Measurements from ENCODE around the gene PPARG. TPM values are rescaled to one million over a fixed set of nuclear protein-coding genes. Genes with fewer than 3 reads are reported as not detected.
A peak's percentile ranks its signal among the peaks of the same experiment; 100 is the strongest.
"Not testable (repeated sequence)": the region's sequence is repeated elsewhere in the genome, so short reads cannot be mapped to it uniquely, and the experiment has no call there.

Gene PPARG
- total RNA-seq, 1 donor: 4.7 TPM

DNA sequence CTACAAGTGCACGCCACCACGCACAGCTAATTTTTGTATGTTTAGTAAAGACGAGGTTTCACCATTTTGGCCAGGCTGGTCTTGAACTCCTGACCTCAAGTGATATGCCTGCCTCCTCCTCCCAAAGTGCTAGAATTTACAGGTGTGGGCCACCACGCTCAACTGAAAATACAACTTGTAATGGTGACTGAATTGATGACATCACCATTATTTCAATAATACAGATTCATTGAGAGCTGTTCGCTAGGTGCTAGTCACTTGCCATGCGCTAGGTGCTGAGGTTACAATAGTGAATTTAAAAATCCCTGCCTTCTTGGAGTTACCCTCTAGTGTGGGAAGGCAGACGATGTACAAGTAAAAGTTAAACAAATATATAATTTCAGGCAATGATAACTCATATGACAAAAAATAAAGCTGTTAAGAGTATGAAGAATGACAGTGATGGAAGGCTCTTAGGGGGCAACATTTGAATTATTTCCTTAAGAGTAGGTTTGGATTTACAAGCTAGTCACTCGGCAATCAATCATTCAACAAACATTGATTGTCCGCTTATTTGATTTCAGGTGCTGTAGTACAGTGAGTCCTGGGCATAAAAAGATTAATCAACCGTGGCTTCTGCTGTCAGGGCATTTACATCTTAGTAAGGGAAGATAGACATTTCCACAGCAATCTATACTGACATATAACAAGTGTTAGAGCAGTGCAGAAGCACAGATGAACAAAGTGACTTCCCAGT is 9.1 kb upstream of the PPARG start:
- no peak overlapping the region for H3K4me3 ChIP-seq (ENCODE audit: low read depth, low read length)

GRCh38 chr3:12280357-12280806 is 8.5 kb upstream of the PPARG start:
- TF ChIP-seq, protein P1, sequence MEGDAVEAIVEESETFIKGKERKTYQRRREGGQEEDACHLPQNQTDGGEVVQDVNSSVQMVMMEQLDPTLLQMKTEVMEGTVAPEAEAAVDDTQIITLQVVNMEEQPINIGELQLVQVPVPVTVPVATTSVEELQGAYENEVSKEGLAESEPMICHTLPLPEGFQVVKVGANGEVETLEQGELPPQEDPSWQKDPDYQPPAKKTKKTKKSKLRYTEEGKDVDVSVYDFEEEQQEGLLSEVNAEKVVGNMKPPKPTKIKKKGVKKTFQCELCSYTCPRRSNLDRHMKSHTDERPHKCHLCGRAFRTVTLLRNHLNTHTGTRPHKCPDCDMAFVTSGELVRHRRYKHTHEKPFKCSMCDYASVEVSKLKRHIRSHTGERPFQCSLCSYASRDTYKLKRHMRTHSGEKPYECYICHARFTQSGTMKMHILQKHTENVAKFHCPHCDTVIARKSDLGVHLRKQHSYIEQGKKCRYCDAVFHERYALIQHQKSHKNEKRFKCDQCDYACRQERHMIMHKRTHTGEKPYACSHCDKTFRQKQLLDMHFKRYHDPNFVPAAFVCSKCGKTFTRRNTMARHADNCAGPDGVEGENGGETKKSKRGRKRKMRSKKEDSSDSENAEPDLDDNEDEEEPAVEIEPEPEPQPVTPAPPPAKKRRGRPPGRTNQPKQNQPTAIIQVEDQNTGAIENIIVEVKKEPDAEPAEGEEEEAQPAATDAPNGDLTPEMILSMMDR (IDR thresholded peaks at IDR 0.05; ENCODE audit: insufficient read depth, low read depth, low read length): no peak
- H3K4me3 ChIP-seq (ENCODE audit: low read depth, low read length): no peak overlapping the region
- DNase-seq (ENCODE audit: low read depth): no peak

More for the DNA sequence above, 9.1 kb upstream of the PPARG start:
- DNase-seq (ENCODE audit: low read depth): no peak
- TF ChIP-seq, protein P1 (IDR thresholded peaks at IDR 0.05; ENCODE audit: insufficient read depth, low read depth, low read length): no peak

DNA sequence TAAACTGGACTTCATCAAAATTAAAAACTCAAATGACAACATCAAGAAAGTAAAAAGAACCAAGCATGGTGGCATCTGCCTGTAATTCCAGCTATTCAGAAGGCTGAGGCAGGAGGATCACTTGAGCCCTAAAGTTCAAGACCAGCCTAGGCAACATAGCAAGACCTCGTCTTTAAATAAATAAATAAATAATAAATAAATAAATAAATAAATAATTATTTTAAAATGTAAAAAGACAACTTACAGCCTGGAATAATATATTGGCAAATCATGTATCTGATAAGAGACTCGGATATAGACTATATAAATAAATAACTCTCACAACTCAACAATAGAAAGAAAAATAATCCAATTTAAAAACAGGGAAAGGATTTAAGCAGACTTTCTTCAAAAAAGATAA is 4.3 kb upstream of the PPARG start:
- H3K4me3 ChIP-seq (ENCODE audit: low read depth, low read length): no peak overlapping the region
- DNase-seq (ENCODE audit: low read depth): no peak
- TF ChIP-seq, protein P1 (IDR thresholded peaks at IDR 0.05; ENCODE audit: insufficient read depth, low read depth, low read length): no peak

- TF ChIP-seq, protein P1 (IDR thresholded peaks at IDR 0.05; ENCODE audit: insufficient read depth, low read depth, low read length): no peak
- no peak overlapping the region for H3K4me3 ChIP-seq (ENCODE audit: low read depth, low read length)
- no peak for DNase-seq (ENCODE audit: low read depth)
These were observed 3.8 kb upstream of the PPARG start for GRCh38 chr3:12285003-12285555.

GRCh38 chr3:12285779-12286178 is 3.1 kb upstream of the PPARG start:
- not testable (repeated sequence) for H3K4me3 ChIP-seq (ENCODE audit: low read depth, low read length); DNase-seq (ENCODE audit: low read depth)

GRCh38 chr3:12286504-12286903 is 2.4 kb upstream of the PPARG start:
- no peak overlapping the region for H3K4me3 ChIP-seq (ENCODE audit: low read depth, low read length)
- DNase-seq (ENCODE audit: low read depth): no peak
- TF ChIP-seq, protein P1 (IDR thresholded peaks at IDR 0.05; ENCODE audit: insufficient read depth, low read depth, low read length): no peak

DNA sequence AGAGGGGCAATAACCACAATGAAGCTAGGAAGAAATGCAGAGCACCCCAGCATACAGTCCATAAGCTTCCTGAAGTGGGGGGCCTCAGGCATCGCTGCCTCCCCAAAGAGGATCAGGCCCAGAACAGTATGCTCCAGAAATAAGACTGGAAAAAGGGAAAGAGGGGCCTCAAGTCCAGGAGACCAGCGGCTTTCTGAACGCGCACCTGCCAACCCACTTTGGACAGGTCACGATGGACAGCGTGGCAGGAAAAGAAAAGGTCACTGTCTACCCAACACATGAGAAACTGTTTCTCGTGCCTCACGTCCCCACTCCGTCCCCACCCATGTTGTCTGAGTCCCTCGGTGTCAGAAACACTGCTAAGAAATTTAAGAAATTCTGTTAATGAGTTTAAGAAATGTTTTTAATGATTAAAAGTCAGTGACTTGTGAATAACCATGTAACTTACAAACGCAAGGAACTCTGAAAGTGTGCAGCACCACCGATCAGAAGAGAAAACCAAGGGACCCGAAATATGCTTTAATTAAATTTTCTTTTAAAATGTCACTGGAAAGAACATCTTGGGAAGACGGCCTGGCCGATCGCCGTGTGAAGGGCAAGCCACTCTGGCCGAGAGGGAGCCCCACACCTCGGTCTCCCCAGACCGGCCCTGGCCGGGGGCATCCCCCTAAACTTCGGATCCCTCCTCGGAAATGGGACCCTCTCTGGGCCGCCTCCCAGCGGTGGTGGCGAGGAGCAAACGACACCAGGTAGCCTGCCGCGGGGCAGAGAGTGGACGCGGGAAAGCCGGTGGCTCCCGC is 1.7 kb upstream of the PPARG start:
- no peak for DNase-seq (ENCODE audit: low read depth)
- TF ChIP-seq, protein P1 (IDR thresholded peaks at IDR 0.05; ENCODE audit: insufficient read depth, low read depth, low read length): no peak
- peak overlapping the region; percentile 58 for H3K4me3 ChIP-seq (ENCODE audit: low read depth, low read length)

All from fibroblast of villous mesenchyme (primary cell).